NCI-H2029 (cell line): ENCODE data around the gene TMEM117.

Experiments
- DNase-seq: peaks from one replicate; lab custom pipeline; 2025; lab: John Stamatoyannopoulos, UW

TMEM117 gene

GRCh38 chr12:44380861-44381260, 545.0 kb downstream of the TMEM117 start:
- DNase-seq = no peak

GRCh38 chr12:44381341-44381740, 545.5 kb downstream of the TMEM117 start:
- DNase-seq = no peak

GRCh38 chr12:44384136-44384535, 548.3 kb downstream of the TMEM117 start:
- DNase-seq = no peak

GRCh38 chr12:44385964-44386363, 550.1 kb downstream of the TMEM117 start:
- DNase-seq = no peak

GRCh38 chr12:44387581-44387980, 551.7 kb downstream of the TMEM117 start:
- DNase-seq = no peak

- no peak for DNase-seq
Observed at GRCh38 chr12:44389038-44389437, 553.2 kb downstream of the TMEM117 start.

- DNase-seq = no peak
Observed at GRCh38 chr12:44389896-44390295, 554.0 kb downstream of the TMEM117 start.

GRCh38 chr12:44397631-44398030, 561.8 kb downstream of the TMEM117 start:
- DNase-seq = no peak

GRCh38 chr12:44403185-44403584, 567.3 kb downstream of the TMEM117 start:
- DNase-seq = no peak

- no peak for DNase-seq
Observed at GRCh38 chr12:44405297-44405696, 569.4 kb downstream of the TMEM117 start.

- DNase-seq = no peak
Observed at GRCh38 chr12:44422559-44422958, 586.7 kb downstream of the TMEM117 start.

GRCh38 chr12:44428825-44429224, 592.9 kb downstream of the TMEM117 start:
- no peak for DNase-seq

GRCh38 chr12:44431647-44432343, 595.9 kb downstream of the TMEM117 start:
- no peak for DNase-seq

- DNase-seq = no peak
Observed at GRCh38 chr12:44433659-44434058, 597.8 kb downstream of the TMEM117 start.

- DNase-seq = no peak
Observed at GRCh38 chr12:44436756-44437155, 600.9 kb downstream of the TMEM117 start.
